HG02623 (cell line): ENCODE measurements around the gene LCK.

ENCODE experiments used
- ATAC-seq: cut with Tn5 transposase; IDR thresholded peaks from one replicate; pipeline ENCODE4 v1.9.1; 2021; ENCODE audit warnings: moderate library complexity; ENCODE audit not compliant: unreplicated experiment

Gene LCK

DNA sequence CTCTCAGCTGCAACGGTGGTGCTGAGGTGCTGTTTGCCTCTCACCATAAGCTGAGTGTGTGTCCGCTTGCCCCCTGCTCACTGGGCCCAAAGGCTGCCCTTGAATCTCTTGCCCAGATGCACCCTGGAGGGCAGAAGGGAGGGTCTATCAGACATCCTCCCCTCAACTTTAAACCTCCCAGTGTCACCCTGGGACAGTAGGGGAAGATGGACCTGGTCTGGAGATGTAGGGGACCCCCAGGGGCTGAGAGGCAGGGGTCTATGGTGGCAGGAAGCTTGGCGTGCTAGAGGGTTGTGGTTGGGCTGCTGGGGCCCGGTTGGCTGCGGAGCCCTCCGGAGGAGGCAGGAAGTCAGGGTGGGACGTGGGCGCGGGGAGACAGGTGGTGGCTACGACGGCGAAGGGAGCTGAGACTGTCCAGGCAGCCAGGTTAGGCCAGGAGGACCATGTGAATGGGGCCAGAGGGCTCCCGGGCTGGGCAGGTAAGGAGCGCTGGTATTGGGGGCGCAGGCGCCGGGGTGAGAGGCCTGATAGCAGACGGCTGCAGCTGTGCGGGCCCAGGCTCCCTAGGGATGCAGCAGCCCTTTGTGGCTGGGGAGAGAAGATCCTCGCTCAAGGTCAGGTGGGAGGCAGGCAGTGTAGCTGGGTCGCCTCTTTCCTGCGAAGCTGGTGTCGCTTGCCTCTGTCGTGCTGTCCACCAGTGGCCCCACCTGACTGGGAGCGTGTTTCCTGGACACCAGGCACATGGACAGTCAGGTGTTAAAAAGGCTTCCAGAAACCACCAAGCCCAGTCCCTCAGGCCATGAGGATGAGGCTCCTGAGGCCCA, at the start of gene LCK:
LCK (plus strand) TSS at position 373 of the 824 bp plus-strand sequence. CDS start 23,065 bp downstream, outside the sequence.
- ATAC-seq, result no peak

DNA sequence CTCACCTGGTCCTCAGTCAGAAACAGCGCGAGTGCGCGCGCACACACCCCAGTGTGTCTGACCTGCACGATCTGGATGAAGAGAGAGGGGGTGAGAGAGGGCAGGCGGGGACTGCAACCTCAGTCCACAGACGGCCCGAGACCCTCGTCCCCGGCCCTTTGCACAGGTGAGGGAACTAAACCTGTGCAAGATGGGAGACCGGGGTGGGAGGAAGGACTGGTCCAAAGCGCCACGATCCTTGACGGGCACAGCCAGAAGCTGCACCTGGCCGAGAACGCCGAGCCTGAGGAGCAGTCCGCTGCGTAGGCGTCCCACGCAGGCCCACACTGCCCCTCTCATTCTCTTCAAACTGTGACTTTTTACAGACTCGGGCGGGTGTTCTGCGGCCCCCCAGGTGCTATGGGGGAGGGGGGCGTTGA, 46.1 kb upstream of the LCK start:
- ATAC-seq, result no peak

- ATAC-seq, result peak; percentile 54
Measured at GRCh38 chr1:32205401-32206370, 45.4 kb upstream of the LCK start, which contains the start of gene IQCC. Gene IQCC (plus strand): TSS chr1:32205671. CDS start chr1:32205682, 11 bp downstream.

DNA sequence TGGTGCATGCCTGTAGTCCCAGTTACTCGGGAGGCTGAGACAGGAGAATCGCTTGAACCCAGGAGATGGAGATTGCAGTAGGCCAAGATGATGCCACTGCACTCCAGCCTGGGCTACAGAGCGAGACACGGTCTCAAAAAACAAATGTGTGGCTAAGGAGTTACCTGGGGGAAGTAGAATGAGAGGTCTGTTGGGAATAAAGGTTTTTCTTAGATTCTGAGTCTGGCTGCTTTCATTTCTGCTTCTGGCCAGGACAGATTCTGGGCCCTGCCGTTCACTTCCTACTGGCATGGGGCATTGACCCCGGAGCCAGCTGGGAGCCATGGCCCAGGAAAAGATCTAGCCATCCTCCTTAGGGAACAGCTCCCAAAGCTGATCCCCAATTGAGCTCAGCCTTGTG, 42.6 kb upstream of the LCK start:
- no peak for ATAC-seq

DNA sequence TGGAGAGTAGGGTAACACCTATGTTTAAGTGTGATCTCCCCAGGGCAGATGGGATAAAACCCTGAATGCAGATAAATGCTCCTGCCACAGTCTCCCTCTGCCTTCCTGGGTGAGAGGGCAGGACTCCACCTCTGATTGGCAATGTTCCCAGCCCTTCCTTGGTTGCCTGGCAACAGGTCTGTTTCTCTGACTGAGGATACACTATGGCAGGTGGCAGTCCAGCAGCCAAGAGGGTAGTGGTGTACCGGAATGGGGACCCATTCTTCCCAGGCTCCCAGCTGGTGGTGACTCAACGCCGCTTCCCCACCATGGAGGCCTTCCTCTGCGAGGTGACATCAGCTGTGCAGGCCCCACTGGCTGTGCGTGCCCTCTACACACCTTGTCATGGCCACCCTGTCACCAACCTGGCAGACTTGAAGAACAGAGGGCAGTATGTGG, 42.2 kb upstream of the LCK start, which contains the start of gene DCDC2B:
DCDC2B (plus strand) TSS at position 199 of the 438 bp plus-strand sequence; CDS start at position 204, 5 bp downstream.
- no peak for ATAC-seq

DNA sequence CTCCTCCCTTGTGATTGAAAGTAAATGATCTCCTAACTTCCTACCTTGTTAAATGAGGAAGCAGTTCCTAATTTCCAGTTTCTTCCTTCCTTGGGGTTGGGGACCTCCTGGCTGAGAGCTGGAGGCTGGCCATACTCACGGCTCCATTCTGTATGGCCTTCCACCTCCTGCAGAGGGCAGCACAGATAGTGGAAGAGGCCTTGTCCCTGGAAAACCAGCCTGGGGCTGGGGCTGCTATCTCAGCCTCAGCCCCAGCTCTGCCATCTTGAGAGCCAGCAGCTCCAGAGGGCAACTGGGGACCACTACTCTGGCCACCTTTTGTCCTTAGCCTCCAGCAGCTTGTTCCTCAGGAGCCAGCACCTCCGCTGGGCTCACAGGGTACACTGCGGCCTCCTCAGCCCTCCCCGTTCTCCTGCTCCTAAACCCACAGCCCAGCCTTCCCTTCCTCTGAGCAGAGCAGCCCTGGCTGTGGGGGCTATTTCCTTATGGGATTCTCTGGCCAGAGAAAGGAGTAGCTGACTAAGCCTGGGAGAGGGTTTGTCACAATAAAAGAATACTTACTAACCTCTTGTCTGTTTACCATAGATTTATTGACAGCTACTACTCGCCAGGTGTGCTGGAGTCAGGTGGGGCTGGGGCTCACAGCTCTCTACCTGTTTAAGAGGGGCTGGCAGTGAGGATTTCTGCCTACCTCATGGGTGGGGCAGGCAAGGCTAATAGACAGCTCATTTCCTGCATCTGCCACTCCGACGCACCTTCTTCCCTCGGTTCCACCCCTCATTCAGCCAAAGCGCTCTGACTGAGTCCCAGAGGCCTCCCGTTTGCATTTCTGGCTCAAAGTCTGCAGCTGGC, 35.2 kb upstream of the LCK start:
- no peak for ATAC-seq

GRCh38 chr1:32216566-32216965, 34.5 kb upstream of the LCK start:
- ATAC-seq, result no peak

GRCh38 chr1:32219022-32219421, 32.0 kb upstream of the LCK start:
- ATAC-seq, result no peak

- ATAC-seq, result no peak
Measured at GRCh38 chr1:32220746-32221580, 30.1 kb upstream of the LCK start.

DNA sequence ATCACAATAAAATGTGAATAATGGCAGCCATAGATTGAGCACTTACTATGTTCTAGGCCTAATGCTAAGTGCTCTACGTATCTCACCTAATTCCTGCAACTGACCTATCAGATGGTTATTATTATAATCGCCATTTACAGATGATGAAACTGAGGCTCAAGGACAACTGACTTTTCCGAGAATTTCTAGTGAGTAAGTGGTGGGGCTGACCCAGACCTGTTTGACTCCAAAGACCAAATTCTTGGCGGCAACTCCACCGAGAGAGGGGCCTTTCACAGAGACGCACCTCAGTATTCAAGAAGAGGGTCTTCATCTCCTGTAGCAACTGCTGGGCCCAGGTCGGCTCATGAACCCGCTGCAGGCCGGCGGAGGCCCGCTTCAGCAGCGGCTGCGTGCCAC, 29.5 kb upstream of the LCK start:
- ATAC-seq, result no peak

DNA sequence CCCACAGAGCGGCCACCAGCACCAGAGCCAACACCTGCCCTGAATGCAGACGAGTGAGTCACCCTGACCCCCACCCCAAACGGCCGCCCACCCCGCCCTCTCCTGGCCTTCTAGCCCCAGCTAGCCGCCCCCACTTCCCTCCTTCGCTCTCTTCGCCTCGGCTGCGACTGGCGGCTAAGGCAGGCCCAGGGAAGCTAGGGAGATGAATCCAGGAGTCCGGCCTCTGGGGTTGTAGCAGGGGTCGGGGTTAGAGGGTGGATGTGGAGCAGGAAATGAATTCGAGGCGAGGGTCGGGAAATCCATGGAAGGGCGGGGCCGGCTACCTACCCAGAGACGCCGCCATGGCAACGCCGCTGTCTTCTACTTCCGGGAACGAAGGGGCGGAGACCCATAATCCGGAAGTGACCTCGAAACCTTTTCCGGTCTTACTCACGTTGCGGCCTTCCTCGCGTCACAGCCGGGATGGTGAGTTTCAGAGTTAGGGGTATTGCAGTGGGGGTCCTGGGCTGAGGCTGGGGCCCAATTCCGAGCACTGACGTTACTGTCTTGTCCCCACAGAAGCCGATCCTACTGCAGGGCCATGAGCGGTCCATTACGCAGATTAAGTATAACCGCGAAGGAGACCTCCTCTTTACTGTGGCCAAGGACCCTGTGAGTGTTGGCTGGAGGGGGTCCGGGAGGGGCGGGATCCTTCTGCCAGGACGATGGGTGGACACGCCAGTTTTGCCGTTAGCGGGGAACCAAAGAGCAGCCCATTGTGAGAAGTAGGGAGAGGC, 28.9 kb upstream of the LCK start, which contains the start of the genes EIF3I and TMEM234:
EIF3I (plus strand) TSS at position 428 of the 776 bp plus-strand sequence; CDS start at position 463, 35 bp downstream.
TMEM234 (minus strand) TSS at position 374 of the 776 bp plus-strand sequence; CDS start at position 343, 31 bp downstream.
- peak; percentile 95 for ATAC-seq

- no peak for ATAC-seq
Measured at GRCh38 chr1:32223683-32224082, 27.4 kb upstream of the LCK start.

DNA sequence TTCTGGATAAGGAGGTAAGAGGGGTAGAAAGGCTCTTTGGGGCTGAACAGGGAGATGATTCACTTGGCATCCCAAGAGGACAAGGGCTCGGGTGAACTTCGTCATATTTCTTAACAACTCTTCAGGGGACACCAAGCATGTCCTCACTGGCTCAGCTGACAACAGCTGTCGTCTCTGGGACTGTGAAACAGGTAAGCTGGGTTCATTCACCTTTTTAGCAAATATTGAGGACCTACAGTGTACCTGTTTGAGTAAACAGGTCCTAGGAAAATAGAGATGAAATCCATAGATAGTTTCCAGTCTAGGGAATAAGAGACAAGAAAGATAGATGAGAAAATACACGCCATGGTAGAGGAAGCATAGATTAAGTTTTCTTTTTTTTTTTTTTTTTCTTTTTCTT, 26.8 kb upstream of the LCK start:
- ATAC-seq, result no peak

- ATAC-seq, result no peak
Measured at GRCh38 chr1:32228771-32229170, 22.3 kb upstream of the LCK start.

- no peak for ATAC-seq
Measured at GRCh38 chr1:32231843-32232432, 19.1 kb upstream of the LCK start.

DNA sequence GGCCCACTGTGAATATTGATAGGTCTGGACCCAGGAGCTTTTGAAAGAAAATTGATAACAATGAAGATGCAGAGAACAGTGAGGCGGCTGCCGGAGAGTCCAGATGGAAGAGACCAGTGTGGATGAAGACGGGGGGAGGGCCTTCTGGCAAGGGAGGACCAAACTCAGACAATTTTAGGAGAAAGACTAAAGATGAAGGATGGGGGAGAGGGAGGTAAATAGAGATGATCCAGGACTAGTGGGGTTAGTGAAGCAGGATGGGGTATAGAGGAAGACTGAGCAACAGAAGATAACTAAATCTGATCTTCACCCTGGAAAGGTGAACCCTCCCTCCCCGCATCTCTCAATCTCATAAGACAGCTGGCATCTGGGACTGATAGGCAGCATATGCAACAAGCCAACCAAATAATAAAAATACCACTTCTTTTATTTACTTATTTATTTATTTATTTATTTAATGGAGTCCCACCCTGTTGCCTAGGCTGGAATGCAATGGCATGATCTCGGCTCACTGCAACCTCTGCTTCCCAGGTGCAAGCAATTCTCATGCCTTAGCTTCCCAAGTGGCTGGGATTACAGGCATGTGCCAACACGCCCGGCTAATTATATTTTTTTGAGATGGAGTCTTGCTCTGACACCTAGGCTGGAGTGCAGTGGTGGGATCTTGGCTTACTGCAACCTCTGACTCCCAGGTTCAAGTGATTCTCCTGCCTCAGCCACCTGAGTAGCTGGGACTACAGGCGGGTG, 18.3 kb upstream of the LCK start:
- ATAC-seq, result no peak

- ATAC-seq, result no peak
Measured at GRCh38 chr1:32234792-32235191, 16.3 kb upstream of the LCK start.
